PC-9 (cell line): Measurements from ENCODE around the gene AFF4. TPM values are rescaled to one million over a fixed set of nuclear protein-coding genes. Genes with fewer than 3 reads are reported as not detected.

Experiments used
- BruUV-seq: library from RNA; stranded (reverse); fragments of 400-500 nt; replicated peaks from 2 replicates; lab custom pipeline; 2021; lab: Mats Ljungman, UMichigan
- CTCF ChIA-PET: fragments of 300-600 bp; sonication (Branson Sonifier 250); formaldehyde crosslinking; loops from one replicate; lab custom pipeline; 2022; ENCODE audit warnings: antibody characterized with exemption; lab: Charles Lee
- POLR2A ChIA-PET: fragments of 300-600 bp; sonication (Branson Sonifier 250); formaldehyde crosslinking; loops from one replicate; lab custom pipeline; 2022; ENCODE audit warnings: antibody characterized with exemption; ENCODE audit not compliant: unreplicated experiment; lab: Charles Lee
- DNase-seq, 2 experiments: peaks; one replicate each; pipeline versions ENCODE4 v3.0.0 to v3.0.0-alpha.2; 2015 to 2022; ENCODE audit warnings: mixed read lengths in 1 of 2
- H2AFZ ChIP-seq: fragments of 200-600 bp; sonication (generic); 2 replicates; pipeline ENCODE4 v1.8.1; 2017; ENCODE audit warnings: antibody characterized with exemption
- H3F3A ChIP-seq: fragments of 200-600 bp; sonication (generic); 2 replicates; pipeline ENCODE4 v1.8.1; 2017; ENCODE audit warnings: antibody characterized with exemption, mild to moderate bottlenecking, low read depth; ENCODE audit not compliant: insufficient read depth
- H3K27ac ChIP-seq: fragments of 200-600 bp; sonication (generic); 2 replicates; pipeline ENCODE4 v1.6.1; 2016; ENCODE audit warnings: mixed run types
- H3K27me3 ChIP-seq: fragments of 200-600 bp; sonication (generic); 2 replicates; pipeline ENCODE4 v1.6.1; 2016; ENCODE audit warnings: low read depth, mixed run types; ENCODE audit not compliant: insufficient read depth
- H3K36me3 ChIP-seq: fragments of 200-600 bp; sonication (generic); 2 replicates; pipeline ENCODE4 v1.6.1; 2016; ENCODE audit warnings: low read depth, mixed run types
- H3K4me1 ChIP-seq: fragments of 200-600 bp; sonication (generic); replicated peaks from 2 replicates; pipeline ENCODE4 v1.6.1; 2016; ENCODE audit warnings: mixed run types; ENCODE audit not compliant: insufficient read depth
- H3K4me2 ChIP-seq: fragments of 200-600 bp; sonication (generic); 2 replicates; pipeline ENCODE4 v1.6.1; 2017; ENCODE audit warnings: mixed run types
- H3K4me3 ChIP-seq: fragments of 200-600 bp; sonication (generic); 2 replicates; pipeline ENCODE4 v1.6.1; 2016; ENCODE audit warnings: mixed run types
- H3K79me2 ChIP-seq: fragments of 200-600 bp; sonication (generic); 2 replicates; pipeline ENCODE4 v1.6.1; 2017; ENCODE audit warnings: low read depth, mixed run types
- H3K9me2 ChIP-seq: fragments of 200-600 bp; sonication (generic); 2 replicates; pipeline ENCODE4 v1.8.1; 2017; ENCODE audit warnings: mild to moderate bottlenecking; ENCODE audit not compliant: insufficient read depth
- H3K9me3 ChIP-seq: fragments of 200-600 bp; sonication (generic); 2 replicates; pipeline ENCODE4 v1.8.1; 2016; ENCODE audit warnings: low read depth; ENCODE audit not compliant: insufficient read depth
- H4K20me1 ChIP-seq: fragments of 200-600 bp; sonication (generic); 2 replicates; pipeline ENCODE4 v1.8.1; 2017; ENCODE audit not compliant: insufficient read depth
- EZH2 ChIP-seq: fragments of 200-600 bp; sonication (generic); IDR thresholded peaks from 2 replicates; pipeline ENCODE4 v1.8.0; 2017; ENCODE audit warnings: antibody characterized with exemption, low read depth
- intact Hi-C: fragments of 100-400 bp; cut with micrococcal nuclease; formaldehyde crosslinking; loops from one replicate; pipeline ENCODE4 v1.10.0; 2022; ENCODE audit not compliant: unreplicated experiment
- total RNA-seq: library from RNA; stranded (reverse); gene quantifications from 2 replicates; pipeline ENCODE4 v1.2.3, GENCODE V29; 2021
- TF ChIP-seq, protein P1 (sequence below): fragments of 200-600 bp; sonication (generic); conservative IDR thresholded peaks from 2 replicates; pipeline ENCODE4 v1.6.1; 2017; ENCODE audit warnings: mixed run types, antibody characterized with exemption, mild to moderate bottlenecking, moderate library complexity

AFF4 gene
- total RNA-seq, 1 experiment from 2014 or later = 59.5 TPM

- POLR2A ChIA-PET = interaction anchor here (0.7 to 1.0 kb wide), 2 partner anchors 26 to 146 kb away, joined by 3 to 4 read pairs; no protein-coding TSS in a partner anchor
- Histone ChIP-seq H3K4me1 (peaks cover 18% of the 10 kb centered on the region), H3K9me2 (no peaks in the 10 kb centered on the region), H3K9me3 (no peaks in the 10 kb centered on the region), H3K36me3 (peaks cover 20% of the 10 kb centered on the region; the same call in 1 of the 2 replicates), H3K4me2 (peak overlapping the region; percentile 96), H2AFZ (peak overlapping the region; percentile 90), H3K27ac (peak overlapping the region; percentile 69), H4K20me1 (no peaks in the 10 kb centered on the region), H3F3A (peaks cover 20% of the 10 kb centered on the region; the same call in 1 of the 2 replicates), H3K4me3 (peak overlapping the region; percentile 76), H3K27me3 (no peaks in the 10 kb centered on the region), H3K79me2 (peaks cover 19% of the 10 kb centered on the region)
- TSS peak; percentile 90 for BruUV-seq
- CTCF ChIA-PET = interaction anchor here (0.6 to 1.2 kb wide), 4 partner anchors 35 to 247 kb away, joined by 4 to 5 read pairs (median 4); no protein-coding TSS in a partner anchor
- intact Hi-C loops = loop anchor here (1.0 to 10.0 kb wide), 5 partner anchors 36 to 801 kb away; partner anchors contain the start of genes IL3 and SHROOM1
- no peak for TF ChIP-seq EZH2
- TF ChIP-seq, protein P1, sequence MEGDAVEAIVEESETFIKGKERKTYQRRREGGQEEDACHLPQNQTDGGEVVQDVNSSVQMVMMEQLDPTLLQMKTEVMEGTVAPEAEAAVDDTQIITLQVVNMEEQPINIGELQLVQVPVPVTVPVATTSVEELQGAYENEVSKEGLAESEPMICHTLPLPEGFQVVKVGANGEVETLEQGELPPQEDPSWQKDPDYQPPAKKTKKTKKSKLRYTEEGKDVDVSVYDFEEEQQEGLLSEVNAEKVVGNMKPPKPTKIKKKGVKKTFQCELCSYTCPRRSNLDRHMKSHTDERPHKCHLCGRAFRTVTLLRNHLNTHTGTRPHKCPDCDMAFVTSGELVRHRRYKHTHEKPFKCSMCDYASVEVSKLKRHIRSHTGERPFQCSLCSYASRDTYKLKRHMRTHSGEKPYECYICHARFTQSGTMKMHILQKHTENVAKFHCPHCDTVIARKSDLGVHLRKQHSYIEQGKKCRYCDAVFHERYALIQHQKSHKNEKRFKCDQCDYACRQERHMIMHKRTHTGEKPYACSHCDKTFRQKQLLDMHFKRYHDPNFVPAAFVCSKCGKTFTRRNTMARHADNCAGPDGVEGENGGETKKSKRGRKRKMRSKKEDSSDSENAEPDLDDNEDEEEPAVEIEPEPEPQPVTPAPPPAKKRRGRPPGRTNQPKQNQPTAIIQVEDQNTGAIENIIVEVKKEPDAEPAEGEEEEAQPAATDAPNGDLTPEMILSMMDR = no peak
- DNase-seq = no peak
These were observed 97.6 kb downstream of the AFF4 start for GRCh38 chr5:132865668-132866341.

DNA sequence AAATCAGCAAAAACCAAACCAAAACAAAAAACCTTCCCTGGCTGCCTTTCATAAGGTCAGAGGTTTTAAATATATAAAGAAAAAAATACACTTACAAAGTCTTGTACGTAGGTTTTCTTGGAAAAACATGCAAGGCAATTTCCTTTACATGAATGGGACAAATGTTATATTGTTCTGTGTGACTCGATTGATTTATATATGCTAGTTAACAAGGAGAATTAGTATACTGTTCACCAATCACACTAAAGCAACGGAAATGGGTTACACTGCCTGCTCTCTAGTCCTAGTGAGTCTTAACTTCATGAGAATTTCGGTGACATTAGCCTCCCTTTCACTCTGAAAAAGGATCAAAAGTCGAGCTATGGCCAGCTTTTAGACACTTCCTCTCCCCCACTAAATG is 102.7 kb downstream of the AFF4 start:
- intact Hi-C loops = loop anchor here (10.0 kb wide), 1 partner anchor 796 kb away; the partner anchor contains the start of gene IL3
- POLR2A ChIA-PET = no interaction called here
- H4K20me1 ChIP-seq = no peaks in the 10 kb centered on the region
- no peaks in the 10 kb centered on the region for H3K9me3 ChIP-seq
- H3K27ac ChIP-seq = no peak overlapping the region
- no peaks in the 10 kb centered on the region for H3F3A ChIP-seq
- TF ChIP-seq EZH2 = no peak
- TF ChIP-seq, protein P1 = no peak
- no peak overlapping the region for H3K4me3 ChIP-seq
- H3K9me2 ChIP-seq = no peaks in the 10 kb centered on the region
- no peaks in the 10 kb centered on the region for H3K79me2 ChIP-seq
- peaks cover 8% of the 10 kb centered on the region for H3K4me1 ChIP-seq
- H3K36me3 ChIP-seq = no peaks in the 10 kb centered on the region
- CTCF ChIA-PET = no interaction called here
- DNase-seq = no peak
- H2AFZ ChIP-seq = no peak overlapping the region
- no peaks in the 10 kb centered on the region for H3K27me3 ChIP-seq
- H3K4me2 ChIP-seq = no peak overlapping the region
- no TSS peak for BruUV-seq

- Histone ChIP-seq H3K9me3 (no peaks in the 10 kb centered on the region), H3K27me3 (no peaks in the 10 kb centered on the region), H3K79me2 (no peaks in the 10 kb centered on the region), H3F3A (no peaks in the 10 kb centered on the region), H3K36me3 (no peaks in the 10 kb centered on the region), H3K4me3 (no peak overlapping the region), H3K9me2 (no peaks in the 10 kb centered on the region), H2AFZ (no peak overlapping the region), H3K4me1 (no peaks in the 10 kb centered on the region), H4K20me1 (no peaks in the 10 kb centered on the region), H3K27ac (no peak overlapping the region), H3K4me2 (no peak overlapping the region)
- DNase-seq = no peak
- TF ChIP-seq EZH2 = no peak
- TF ChIP-seq, protein P1 = no peak
- intact Hi-C loops = loop anchor here (10.0 kb wide), 1 partner anchor 795 kb away; the partner anchor contains the start of gene IL3
- no TSS peak for BruUV-seq
- ChIA-PET POLR2A (no interaction called here), CTCF (no interaction called here)
These were observed 103.5 kb downstream of the AFF4 start for GRCh38 chr5:132859889-132860437.
